Smooth muscle cell (in vitro differentiated cells): Measurements from ENCODE around the gene DDX17. TPM values are rescaled to one million over a fixed set of nuclear protein-coding genes. Genes with fewer than 3 reads are reported as not detected.

ENCODE experiments used
- DNase-seq: peaks from one replicate; lab custom pipeline; 2025; ENCODE audit not compliant: unreplicated experiment; lab: John Stamatoyannopoulos, UW
- H2AFZ ChIP-seq: fragments of 200-600 bp; sonication (generic); 2 replicates; pipeline ENCODE4 v1.6.0; 2016; ENCODE audit warnings: antibody characterized with exemption, low read depth, mild to moderate bottlenecking
- H3F3A ChIP-seq: fragments of 200-600 bp; sonication (generic); 2 replicates; pipeline ENCODE4 v1.6.0; 2017; ENCODE audit warnings: antibody characterized with exemption, low read depth
- H3K27ac ChIP-seq: fragments of 200-600 bp; sonication (generic); 2 replicates; pipeline ENCODE4 v1.5.1; 2016; ENCODE audit warnings: low read depth, mild to moderate bottlenecking
- H3K27me3 ChIP-seq: fragments of 200-600 bp; sonication (generic); 2 replicates; pipeline ENCODE4 v1.6.1; 2016; ENCODE audit warnings: low read depth, mild to moderate bottlenecking
- H3K36me3 ChIP-seq: fragments of 200-600 bp; sonication (generic); 2 replicates; pipeline ENCODE4 v1.5.1; 2016; ENCODE audit warnings: low read depth
- H3K4me1 ChIP-seq: fragments of 200-600 bp; sonication (generic); 2 replicates; pipeline ENCODE4 v1.5.1; 2016; ENCODE audit warnings: low read depth
- H3K4me2 ChIP-seq: fragments of 200-600 bp; sonication (generic); 2 replicates; pipeline ENCODE4 v1.6.0; 2016; ENCODE audit warnings: mild to moderate bottlenecking
- H3K4me3 ChIP-seq: fragments of 200-600 bp; sonication (generic); 2 replicates; pipeline ENCODE4 v1.5.1; 2016; ENCODE audit warnings: mild to moderate bottlenecking
- H3K79me2 ChIP-seq: fragments of 200-600 bp; sonication (generic); 2 replicates; pipeline ENCODE4 v1.6.0; 2016; ENCODE audit warnings: low read depth, mild to moderate bottlenecking
- H3K9ac ChIP-seq: fragments of 200-600 bp; sonication (generic); 2 replicates; pipeline ENCODE4 v1.6.0; 2016; ENCODE audit warnings: low read depth
- H3K9me3 ChIP-seq: fragments of 200-600 bp; sonication (generic); replicated peaks from 2 replicates; pipeline ENCODE4 v1.5.1; 2016; ENCODE audit warnings: low read depth
- H4K20me1 ChIP-seq: fragments of 200-600 bp; sonication (generic); 2 replicates; pipeline ENCODE4 v1.6.0; 2016; ENCODE audit warnings: low read depth
- CTCF ChIP-seq: fragments of 200-600 bp; sonication (generic); IDR thresholded peaks from 2 replicates; pipeline ENCODE4 v1.5.1; 2017; ENCODE audit warnings: borderline replicate concordance, mild to moderate bottlenecking, antibody characterized with exemption; ENCODE audit not compliant: insufficient read depth, poor library complexity, severe bottlenecking
- WGBS: methylation state at CpG from one replicate; pipeline ENCODE4 v1.1.7; 2016; ENCODE audit warnings: low lambda C conversion rate; 5-methylcytosine and 5-hydroxymethylcytosine counted together
- polyA plus RNA-seq: library from polyadenylated mRNA; unstranded; fragments of >200 nt; fragmentation: Nextera tagmentation; extraction: Ambion mirVana; gene quantifications from 2 replicates; pipeline ENCODE4 v1.2.1, GENCODE V29; 2016
- total RNA-seq: library from RNA; depleted of rRNA; stranded (reverse); fragments of >200 nt; gene quantifications from 2 replicates; pipeline ENCODE4 v1.2.3, GENCODE V29; 2014

The DDX17 gene
- total and polyA plus RNA-seq, 2 experiments from 2014 or later = 11.5 to 182 TPM

- under 1% methylated on average over 35 of the region's 35 CpGs for WGBS
- Histone ChIP-seq H3F3A (peaks cover 7% of the 10 kb centered on the region), H3K4me1 (peaks cover 20% of the 10 kb centered on the region), H3K27me3 (no peaks in the 10 kb centered on the region), H3K9ac (peak overlapping the region; percentile 100), H3K9me3 (no peaks in the 10 kb centered on the region), H3K4me2 (peak overlapping the region; percentile 91), H3K4me3 (peak overlapping the region; percentile 92), H3K27ac (peak overlapping the region; percentile 100), H3K36me3 (peaks cover under 1% of the 10 kb centered on the region), H4K20me1 (peaks cover 55% of the 10 kb centered on the region), H3K79me2 (peaks cover 60% of the 10 kb centered on the region), H2AFZ (no peak overlapping the region)
- DNase-seq = no peak
- no peak for TF ChIP-seq CTCF
Measured at GRCh38 chr22:38504731-38505540, 1.2 kb downstream of the DDX17 start.

- Histone ChIP-seq H3F3A (peaks cover 17% of the 10 kb centered on the region), H4K20me1 (peaks cover 74% of the 10 kb centered on the region), H3K27me3 (no peaks in the 10 kb centered on the region), H3K79me2 (peaks cover 79% of the 10 kb centered on the region), H3K9me3 (no peaks in the 10 kb centered on the region), H3K27ac (peak overlapping the region; percentile 100), H3K4me2 (peak overlapping the region; percentile 91), H3K9ac (no peak overlapping the region), H2AFZ (no peak overlapping the region), H3K4me1 (peaks cover 20% of the 10 kb centered on the region), H3K4me3 (peak overlapping the region; percentile 92), H3K36me3 (peaks cover 20% of the 10 kb centered on the region)
- no peak for DNase-seq
- no peak for TF ChIP-seq CTCF
- WGBS = 77% methylated on average over 4 of the region's 4 CpGs
Measured at GRCh38 chr22:38503021-38503420, 3.1 kb downstream of the DDX17 start.

- Histone ChIP-seq H3K9me3 (no peaks in the 10 kb centered on the region), H3K4me3 (peak overlapping the region; percentile 92), H2AFZ (no peak overlapping the region), H3K27me3 (no peaks in the 10 kb centered on the region), H3K4me2 (peak overlapping the region; percentile 91), H4K20me1 (peaks cover 84% of the 10 kb centered on the region), H3F3A (peaks cover 21% of the 10 kb centered on the region), H3K27ac (peak overlapping the region; percentile 100), H3K4me1 (peaks cover 20% of the 10 kb centered on the region), H3K9ac (no peak overlapping the region), H3K36me3 (peaks cover 25% of the 10 kb centered on the region), H3K79me2 (peaks cover 85% of the 10 kb centered on the region)
- no peak for TF ChIP-seq CTCF
- 91% methylated on average over 10 of the region's 10 CpGs for WGBS
- DNase-seq = no peak
Measured at GRCh38 chr22:38501797-38502672, 4.1 kb downstream of the DDX17 start.
